ENCODE data around the gene PRELID2.
A peak's percentile ranks its signal among the peaks of the same experiment; 100 is the strongest.

PRELID2 gene

GRCh38 chr5:145856285-145856818 is 21.2 kb upstream of the PRELID2 start:
- no peak for DNase-seq (ENCODE audit: extremely low spot score)
- TF ChIP-seq BHLHE40 (IDR thresholded peaks at IDR 0.05; ENCODE audit: borderline replicate concordance) (no peak), ELF4 (IDR thresholded peaks at IDR 0.05) (no peak), LEF1 (IDR thresholded peaks at IDR 0.05; ENCODE audit: borderline replicate concordance) (no peak), L3MBTL2 (conservative IDR thresholded peaks at IDR 0.05) (no peak), TARDBP (IDR thresholded peaks at IDR 0.05) (no peak)
- ChIA-PET CTCF (interaction anchor here (0.7 kb wide), 1 partner anchor 175 kb away, joined by 4 read pairs; no protein-coding TSS in a partner anchor), POLR2A (no interaction called here)

GRCh38 chr5:145855763-145856267 is 20.7 kb upstream of the PRELID2 start:
- POLR2A ChIA-PET, result interaction anchor here (1.4 kb wide), 1 partner anchor 21 kb away, joined by 7 read pairs; the partner anchor contains the start of gene PRELID2

GRCh38 chr5:145854651-145855258 is 19.6 kb upstream of the PRELID2 start:
- DNase-seq (ENCODE audit: extremely low spot score), result no peak
- ChIA-PET POLR2A (interaction anchor here (1.4 kb wide), 1 partner anchor 20 kb away, joined by 7 read pairs; the partner anchor contains the start of gene PRELID2), CTCF (interaction anchor here (0.6 to 0.7 kb wide), 2 partner anchors 11 to 29 kb away, joined by 4 to 5 read pairs; no protein-coding TSS in a partner anchor)
- TF ChIP-seq BHLHE40 (IDR thresholded peaks at IDR 0.05; ENCODE audit: borderline replicate concordance) (no peak), ELF4 (IDR thresholded peaks at IDR 0.05) (no peak), FOXM1 (IDR thresholded peaks at IDR 0.05; ENCODE audit: borderline replicate concordance) (no peak), FOXK2 (IDR thresholded peaks at IDR 0.05) (no peak), ARNT (IDR thresholded peaks at IDR 0.05) (no peak), PKNOX1 (IDR thresholded peaks at IDR 0.05) (no peak), TARDBP (IDR thresholded peaks at IDR 0.05) (no peak), SP1 (IDR thresholded peaks at IDR 0.05) (no peak), ZNF384 (IDR thresholded peaks at IDR 0.05) (no peak), LEF1 (IDR thresholded peaks at IDR 0.05; ENCODE audit: borderline replicate concordance) (no peak), FOXA1 (IDR thresholded peaks at IDR 0.05) (no peak), CTBP1 (IDR thresholded peaks at IDR 0.05; ENCODE audit: borderline replicate concordance) (no peak), HDGF (IDR thresholded peaks at IDR 0.05; ENCODE audit: borderline replicate concordance) (no peak), NFRKB (IDR thresholded peaks at IDR 0.05) (no peak), L3MBTL2 (conservative IDR thresholded peaks at IDR 0.05) (no peak), SUZ12 (IDR thresholded peaks at IDR 0.05) (no peak)

More at GRCh38 chr5:145855763-145856267, 20.7 kb upstream of the PRELID2 start:
- CTCF ChIA-PET, result interaction anchor here (0.7 kb wide), 1 partner anchor 30 kb away, joined by 5 read pairs; no protein-coding TSS in a partner anchor
- DNase-seq (ENCODE audit: extremely low spot score), result no peak
- TF ChIP-seq PKNOX1 (IDR thresholded peaks at IDR 0.05) (peak; percentile 41; the same call in 1 of the 2 replicates), FOXM1 (IDR thresholded peaks at IDR 0.05; ENCODE audit: borderline replicate concordance) (no peak)

DNA sequence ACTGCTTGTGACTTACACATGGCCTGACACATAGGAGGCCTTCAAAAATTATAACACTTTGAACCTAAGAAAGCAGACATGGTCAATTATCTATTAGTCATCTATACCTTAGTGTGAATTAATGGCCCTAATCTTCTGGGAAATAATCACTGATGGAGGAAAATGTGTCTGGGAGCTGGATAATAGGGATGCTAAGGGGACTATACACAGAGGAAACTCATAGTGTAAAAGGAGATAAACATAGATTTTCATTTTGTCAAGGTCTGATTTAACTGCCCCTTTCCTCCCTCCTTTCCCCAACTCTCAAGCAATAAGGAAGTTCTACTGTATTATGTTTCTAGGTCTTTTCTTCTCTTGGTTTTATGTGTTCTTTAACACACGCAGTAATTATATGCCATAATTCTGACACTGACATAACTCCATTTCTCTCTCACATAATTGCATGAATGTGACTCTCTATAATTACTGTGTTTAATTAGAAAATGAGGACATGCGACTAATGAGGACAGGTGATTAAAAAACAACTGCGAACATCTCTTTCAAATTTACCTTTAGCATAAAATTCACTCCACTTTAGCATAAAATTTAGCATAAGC is 18.7 kb upstream of the PRELID2 start:
- CTCF ChIA-PET, result interaction anchor here (0.6 kb wide), 1 partner anchor 152 kb away, joined by 4 read pairs; no protein-coding TSS in a partner anchor
- POLR2A ChIA-PET, result no interaction called here
- no peak for DNase-seq (ENCODE audit: extremely low spot score)
- TF ChIP-seq HDGF (IDR thresholded peaks at IDR 0.05; ENCODE audit: borderline replicate concordance) (no peak), SUZ12 (IDR thresholded peaks at IDR 0.05) (no peak), ZNF384 (IDR thresholded peaks at IDR 0.05) (no peak), FOXA1 (IDR thresholded peaks at IDR 0.05) (no peak), ELF4 (IDR thresholded peaks at IDR 0.05) (no peak), L3MBTL2 (conservative IDR thresholded peaks at IDR 0.05) (no peak), CTBP1 (IDR thresholded peaks at IDR 0.05; ENCODE audit: borderline replicate concordance) (no peak), SP1 (IDR thresholded peaks at IDR 0.05) (no peak), ARNT (IDR thresholded peaks at IDR 0.05) (no peak), LEF1 (IDR thresholded peaks at IDR 0.05; ENCODE audit: borderline replicate concordance) (no peak), TARDBP (IDR thresholded peaks at IDR 0.05) (no peak), FOXK2 (IDR thresholded peaks at IDR 0.05) (no peak), PKNOX1 (IDR thresholded peaks at IDR 0.05) (no peak), NFRKB (IDR thresholded peaks at IDR 0.05) (no peak), BHLHE40 (IDR thresholded peaks at IDR 0.05; ENCODE audit: borderline replicate concordance) (no peak), FOXM1 (IDR thresholded peaks at IDR 0.05; ENCODE audit: borderline replicate concordance) (no peak)

GRCh38 chr5:145852990-145853389 is 17.8 kb upstream of the PRELID2 start:
- no peak for TF ChIP-seq NFRKB (IDR thresholded peaks at IDR 0.05)
- no peak for TF ChIP-seq FOXK2 (IDR thresholded peaks at IDR 0.05)
- TF ChIP-seq FOXA1 (IDR thresholded peaks at IDR 0.05), result no peak
- TF ChIP-seq ARNT (IDR thresholded peaks at IDR 0.05), result no peak
- TF ChIP-seq SUZ12 (IDR thresholded peaks at IDR 0.05), result no peak
- no peak for TF ChIP-seq FOXM1 (IDR thresholded peaks at IDR 0.05; ENCODE audit: borderline replicate concordance)
- TF ChIP-seq ZNF384 (IDR thresholded peaks at IDR 0.05), result no peak
- TF ChIP-seq BHLHE40 (IDR thresholded peaks at IDR 0.05; ENCODE audit: borderline replicate concordance), result no peak
- TF ChIP-seq SP1 (IDR thresholded peaks at IDR 0.05), result no peak
- no peak for TF ChIP-seq ELF4 (IDR thresholded peaks at IDR 0.05)
- TF ChIP-seq LEF1 (IDR thresholded peaks at IDR 0.05; ENCODE audit: borderline replicate concordance), result no peak
- no peak for TF ChIP-seq L3MBTL2 (conservative IDR thresholded peaks at IDR 0.05)
- no peak for TF ChIP-seq TARDBP (IDR thresholded peaks at IDR 0.05)
- TF ChIP-seq CTBP1 (IDR thresholded peaks at IDR 0.05; ENCODE audit: borderline replicate concordance), result no peak
- no peak for TF ChIP-seq HDGF (IDR thresholded peaks at IDR 0.05; ENCODE audit: borderline replicate concordance)
- TF ChIP-seq PKNOX1 (IDR thresholded peaks at IDR 0.05), result no peak
- no peak for DNase-seq (ENCODE audit: extremely low spot score)
- CTCF ChIA-PET, result no interaction called here
- POLR2A ChIA-PET, result interaction anchor here (0.6 kb wide), 1 partner anchor 102 kb away, joined by 3 read pairs; no protein-coding TSS in a partner anchor

Measured in HEK293T (cell line).